A673 (cell line): ENCODE results near the gene CDKN2A. TPM values are rescaled to one million over a fixed set of nuclear protein-coding genes. Genes with fewer than 3 reads are reported as not detected.

ENCODE experiments used
- BruUV-seq: library from RNA; stranded (reverse); fragments of 400-500 nt; replicated peaks from 2 replicates; lab custom pipeline; 2021; lab: Mats Ljungman, UMichigan
- CTCF ChIA-PET: fragments of 300-600 bp; sonication (Branson Sonifier 250); formaldehyde crosslinking; loops from one replicate; lab custom pipeline; 2022; ENCODE audit warnings: antibody characterized with exemption; lab: Charles Lee
- POLR2A ChIA-PET: fragments of 300-600 bp; sonication (Branson Sonifier 250); formaldehyde crosslinking; loops from one replicate; lab custom pipeline; 2022; ENCODE audit warnings: antibody characterized with exemption; ENCODE audit not compliant: low non-redundant PET; lab: Charles Lee
- DNase-seq: peaks from one replicate; pipeline ENCODE4 v3.0.0-alpha.2; 2015; ENCODE audit warnings: low spot score
- H3K27ac ChIP-seq: fragments of 200-600 bp; sonication (generic); 2 replicates; pipeline ENCODE4 v1.5.1; 2016; ENCODE audit warnings: mixed run types, low read depth, mild to moderate bottlenecking, mixed read lengths, antibody characterized with exemption, low read length; ENCODE audit not compliant: poor library complexity, severe bottlenecking
- H3K27me3 ChIP-seq: fragments of 200-600 bp; sonication (generic); replicated peaks from 2 replicates; pipeline ENCODE4 v1.6.1; 2017; ENCODE audit warnings: mixed run types, low read depth, mild to moderate bottlenecking, mixed read lengths, antibody characterized with exemption, low read length; ENCODE audit not compliant: insufficient read depth, poor library complexity
- H3K36me3 ChIP-seq: fragments of 200-600 bp; sonication (generic); 2 replicates; pipeline ENCODE4 v1.6.1; 2016; ENCODE audit warnings: mixed run types, mild to moderate bottlenecking, mixed read lengths, antibody characterized with exemption, low read length; ENCODE audit not compliant: insufficient read depth, poor library complexity, severe bottlenecking
- H3K4me1 ChIP-seq: fragments of 200-600 bp; sonication (generic); 2 replicates; pipeline ENCODE4 v1.6.1; 2017; ENCODE audit warnings: mixed run types, mild to moderate bottlenecking, mixed read lengths, antibody characterized with exemption, low read length; ENCODE audit not compliant: insufficient read depth, poor library complexity, severe bottlenecking
- H3K4me3 ChIP-seq: fragments of 200-600 bp; sonication (generic); 2 replicates; pipeline ENCODE4 v1.5.1; 2016; ENCODE audit warnings: low read depth, mixed run types, mild to moderate bottlenecking, mixed read lengths, low read length; ENCODE audit not compliant: poor library complexity, severe bottlenecking
- H3K9me3 ChIP-seq: fragments of 200-600 bp; sonication (generic); 2 replicates; pipeline ENCODE4 v1.6.1; 2016; ENCODE audit warnings: mixed run types, low read depth, mild to moderate bottlenecking, mixed read lengths, antibody characterized with exemption, low read length; ENCODE audit not compliant: poor library complexity, severe bottlenecking
- EZH2 ChIP-seq: fragments of 200-600 bp; sonication (generic); IDR thresholded peaks from 2 replicates; pipeline ENCODE4 v1.6.1; 2017; ENCODE audit warnings: borderline replicate concordance, low read depth, mild to moderate bottlenecking, mixed read lengths, antibody characterized with exemption, low read length; ENCODE audit not compliant: poor library complexity, severe bottlenecking
- intact Hi-C: fragments of 100-400 bp; cut with micrococcal nuclease; formaldehyde crosslinking; loops from one replicate; pipeline ENCODE4 v1.10.0; 2022; ENCODE audit not compliant: unreplicated experiment
- total RNA-seq: library from RNA; stranded (reverse); gene quantifications from 2 replicates; pipeline ENCODE4 v1.2.3, GENCODE V29; 2021
- TF ChIP-seq, protein P1 (sequence below): fragments of 300-800, 200-600 bp; sonication (generic); conservative IDR thresholded peaks from 2 replicates; pipeline ENCODE4 v1.5.1; 2017; ENCODE audit warnings: low read depth, mild to moderate bottlenecking, antibody characterized with exemption, low read length, moderate library complexity, mixed read lengths

The CDKN2A gene
- total RNA-seq, 1 experiment from 2014 or later = not detected

GRCh38 chr9:21967169-21967568 is 27.0 kb downstream of the CDKN2A start:
- no peak for DNase-seq
- Histone ChIP-seq H3K9me3 (no peaks in the 10 kb centered on the region), H3K27me3 (no peaks in the 10 kb centered on the region), H3K27ac (no peak overlapping the region), H3K36me3 (no peaks in the 10 kb centered on the region), H3K4me3 (no peak overlapping the region), H3K4me1 (no peaks in the 10 kb centered on the region)
- TF ChIP-seq, protein P1, sequence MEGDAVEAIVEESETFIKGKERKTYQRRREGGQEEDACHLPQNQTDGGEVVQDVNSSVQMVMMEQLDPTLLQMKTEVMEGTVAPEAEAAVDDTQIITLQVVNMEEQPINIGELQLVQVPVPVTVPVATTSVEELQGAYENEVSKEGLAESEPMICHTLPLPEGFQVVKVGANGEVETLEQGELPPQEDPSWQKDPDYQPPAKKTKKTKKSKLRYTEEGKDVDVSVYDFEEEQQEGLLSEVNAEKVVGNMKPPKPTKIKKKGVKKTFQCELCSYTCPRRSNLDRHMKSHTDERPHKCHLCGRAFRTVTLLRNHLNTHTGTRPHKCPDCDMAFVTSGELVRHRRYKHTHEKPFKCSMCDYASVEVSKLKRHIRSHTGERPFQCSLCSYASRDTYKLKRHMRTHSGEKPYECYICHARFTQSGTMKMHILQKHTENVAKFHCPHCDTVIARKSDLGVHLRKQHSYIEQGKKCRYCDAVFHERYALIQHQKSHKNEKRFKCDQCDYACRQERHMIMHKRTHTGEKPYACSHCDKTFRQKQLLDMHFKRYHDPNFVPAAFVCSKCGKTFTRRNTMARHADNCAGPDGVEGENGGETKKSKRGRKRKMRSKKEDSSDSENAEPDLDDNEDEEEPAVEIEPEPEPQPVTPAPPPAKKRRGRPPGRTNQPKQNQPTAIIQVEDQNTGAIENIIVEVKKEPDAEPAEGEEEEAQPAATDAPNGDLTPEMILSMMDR = no peak
- TF ChIP-seq EZH2 = no peak
- POLR2A ChIA-PET = no interaction called here
- BruUV-seq = no TSS peak
- intact Hi-C loops = no loop called here
- CTCF ChIA-PET = no interaction called here

DNA sequence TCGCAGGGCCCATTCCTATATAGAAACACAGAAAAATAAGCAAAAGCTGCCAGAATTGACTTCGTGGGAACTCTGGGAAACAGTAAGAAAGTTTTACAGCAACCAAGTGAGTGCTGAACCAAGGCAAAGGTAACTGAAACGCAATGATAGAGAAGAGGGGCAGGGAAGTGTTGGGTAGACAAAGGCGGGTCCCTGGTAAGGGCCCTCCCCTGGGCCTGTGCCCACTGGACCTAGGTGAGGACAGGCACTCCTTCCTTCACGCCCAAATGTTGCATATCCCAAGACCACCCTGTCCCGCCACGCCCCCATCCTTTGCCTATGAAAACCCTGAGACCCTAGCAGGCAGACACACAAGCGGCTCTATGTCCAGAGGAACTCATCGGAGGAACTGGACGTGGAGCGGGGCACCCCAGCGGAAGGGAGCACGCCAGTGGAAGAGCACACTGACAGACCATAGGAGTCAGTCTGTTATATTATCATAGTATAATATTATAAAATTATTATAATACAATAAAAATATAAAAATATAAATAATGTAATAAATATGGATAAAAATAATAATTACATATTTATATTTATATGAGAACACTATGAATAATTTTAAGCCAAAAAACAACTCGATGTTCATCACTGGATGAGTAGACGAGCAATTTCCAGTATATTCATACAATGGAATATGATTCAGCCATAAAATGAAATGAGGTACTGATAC is 27.9 kb downstream of the CDKN2A start:
- no TSS peak for BruUV-seq
- no peak overlapping the region for H3K4me3 ChIP-seq
- POLR2A ChIA-PET = no interaction called here
- H3K27ac ChIP-seq = no peak overlapping the region
- no peaks in the 10 kb centered on the region for H3K27me3 ChIP-seq
- intact Hi-C loops = no loop called here
- H3K9me3 ChIP-seq = no peaks in the 10 kb centered on the region
- H3K4me1 ChIP-seq = no peaks in the 10 kb centered on the region
- CTCF ChIA-PET = no interaction called here
- no peaks in the 10 kb centered on the region for H3K36me3 ChIP-seq
- DNase-seq = no peak
- TF ChIP-seq EZH2 = no peak
- TF ChIP-seq, protein P1 = no peak

- DNase-seq = no peak
- intact Hi-C loops = no loop called here
- Histone ChIP-seq H3K4me3 (no peak overlapping the region), H3K36me3 (no peaks in the 10 kb centered on the region), H3K27ac (no peak overlapping the region), H3K27me3 (no peaks in the 10 kb centered on the region), H3K9me3 (no peaks in the 10 kb centered on the region), H3K4me1 (no peaks in the 10 kb centered on the region)
- no TSS peak for BruUV-seq
- ChIA-PET CTCF (no interaction called here), POLR2A (no interaction called here)
- TF ChIP-seq, protein P1 = no peak
- no peak for TF ChIP-seq EZH2
These were observed 28.7 kb downstream of the CDKN2A start for GRCh38 chr9:21965401-21965951.
